ENCODE data around the gene SMC3. TPM values are rescaled to one million over a fixed set of nuclear protein-coding genes. Genes with fewer than 3 reads are reported as not detected.
A peak's percentile ranks its signal among the peaks of the same experiment; 100 is the strongest.

The SMC3 gene
- total RNA-seq, 2 experiments from 2014 or later, result 38.4 to 73.4 TPM

DNA sequence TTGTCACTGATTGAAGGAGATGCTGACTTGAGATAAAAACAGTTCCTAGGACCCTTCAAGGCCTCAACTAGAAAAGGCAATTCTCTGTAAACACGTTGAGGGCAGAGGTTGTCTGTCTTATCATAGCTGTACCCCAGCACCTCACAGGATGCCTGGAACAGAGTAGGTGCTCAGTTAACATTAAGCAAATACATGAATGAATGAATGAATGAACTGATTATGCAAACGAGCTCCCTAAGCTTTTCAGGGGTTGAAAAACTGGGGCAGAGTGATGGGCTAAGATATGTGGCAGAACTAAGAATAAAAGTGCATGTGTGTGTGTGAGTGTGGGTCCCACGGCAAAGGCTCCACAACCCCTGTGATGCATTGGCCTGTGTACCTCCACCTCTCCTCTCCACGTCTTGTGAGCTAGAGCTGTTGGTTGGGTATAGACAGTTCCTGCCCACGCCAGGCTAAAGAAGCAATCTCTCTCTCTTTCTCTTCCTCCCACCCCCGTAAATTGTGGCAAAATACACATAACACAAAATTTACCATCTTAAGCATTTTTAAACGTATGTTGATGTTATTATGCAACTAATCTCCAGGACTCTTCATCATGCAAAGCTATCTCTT is 20.9 kb upstream of the SMC3 start:
- Histone ChIP-seq H2AFZ (ENCODE audit: low read length) (peak overlapping the region; percentile 60; the same call in 1 of the 2 replicates), H3K36me3 (ENCODE audit: insufficient read depth, low read length) (no peaks in the 10 kb centered on the region), H3K79me2 (ENCODE audit: insufficient read depth, low read depth, low read length) (no peaks in the 10 kb centered on the region), H3K27ac (ENCODE audit: low read depth, low read length, poor library complexity, severe bottlenecking) (no peak overlapping the region), H3K4me1 (ENCODE audit: insufficient read depth, low read length, poor library complexity, severe bottlenecking) (peaks cover 15% of the 10 kb centered on the region), H4K20me1 (ENCODE audit: insufficient read depth, low read length) (no peaks in the 10 kb centered on the region), H3K9me2 (ENCODE audit: insufficient read depth, low read length) (no peaks in the 10 kb centered on the region), H3K9me3 (ENCODE audit: low read length) (no peaks in the 10 kb centered on the region), H3K4me2 (ENCODE audit: low read length) (peak overlapping the region; percentile 19; the same call in 1 of the 2 replicates), H3K4me3 (ENCODE audit: low read depth, low read length, poor library complexity, severe bottlenecking) (no peak overlapping the region)
- no TSS peak for BruUV-seq (replicated peaks)
- CTCF ChIA-PET (ENCODE audit: unreplicated experiment), result interaction anchor here (0.6 to 1.4 kb wide), 9 partner anchors 54 to 241 kb away, joined by 3 to 24 read pairs (median 4); partner anchors contain the start of gene SMNDC1
- TF ChIP-seq, protein P1, sequence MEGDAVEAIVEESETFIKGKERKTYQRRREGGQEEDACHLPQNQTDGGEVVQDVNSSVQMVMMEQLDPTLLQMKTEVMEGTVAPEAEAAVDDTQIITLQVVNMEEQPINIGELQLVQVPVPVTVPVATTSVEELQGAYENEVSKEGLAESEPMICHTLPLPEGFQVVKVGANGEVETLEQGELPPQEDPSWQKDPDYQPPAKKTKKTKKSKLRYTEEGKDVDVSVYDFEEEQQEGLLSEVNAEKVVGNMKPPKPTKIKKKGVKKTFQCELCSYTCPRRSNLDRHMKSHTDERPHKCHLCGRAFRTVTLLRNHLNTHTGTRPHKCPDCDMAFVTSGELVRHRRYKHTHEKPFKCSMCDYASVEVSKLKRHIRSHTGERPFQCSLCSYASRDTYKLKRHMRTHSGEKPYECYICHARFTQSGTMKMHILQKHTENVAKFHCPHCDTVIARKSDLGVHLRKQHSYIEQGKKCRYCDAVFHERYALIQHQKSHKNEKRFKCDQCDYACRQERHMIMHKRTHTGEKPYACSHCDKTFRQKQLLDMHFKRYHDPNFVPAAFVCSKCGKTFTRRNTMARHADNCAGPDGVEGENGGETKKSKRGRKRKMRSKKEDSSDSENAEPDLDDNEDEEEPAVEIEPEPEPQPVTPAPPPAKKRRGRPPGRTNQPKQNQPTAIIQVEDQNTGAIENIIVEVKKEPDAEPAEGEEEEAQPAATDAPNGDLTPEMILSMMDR (conservative IDR thresholded peaks at IDR 0.05; ENCODE audit: low read length), result no peak
- TF ChIP-seq EZH2phosphoT487 (IDR thresholded peaks at IDR 0.05; ENCODE audit: borderline replicate concordance, low read depth, low read length), result no peak
- intact Hi-C loops (cut with micrococcal nuclease; ENCODE audit: unreplicated experiment), result loop anchor here (1.0 to 5.0 kb wide), 5 partner anchors 42 to 235 kb away; no protein-coding TSS in a partner anchor
- POLR2A ChIA-PET, result interaction anchor here (0.6 to 3.0 kb wide), 12 partner anchors 12 to 330 kb away, joined by 3 to 18 read pairs (median 4); partner anchors contain the start of genes DUSP5 and SMNDC1
- no peak for DNase-seq (ENCODE audit: low spot score)

DNA sequence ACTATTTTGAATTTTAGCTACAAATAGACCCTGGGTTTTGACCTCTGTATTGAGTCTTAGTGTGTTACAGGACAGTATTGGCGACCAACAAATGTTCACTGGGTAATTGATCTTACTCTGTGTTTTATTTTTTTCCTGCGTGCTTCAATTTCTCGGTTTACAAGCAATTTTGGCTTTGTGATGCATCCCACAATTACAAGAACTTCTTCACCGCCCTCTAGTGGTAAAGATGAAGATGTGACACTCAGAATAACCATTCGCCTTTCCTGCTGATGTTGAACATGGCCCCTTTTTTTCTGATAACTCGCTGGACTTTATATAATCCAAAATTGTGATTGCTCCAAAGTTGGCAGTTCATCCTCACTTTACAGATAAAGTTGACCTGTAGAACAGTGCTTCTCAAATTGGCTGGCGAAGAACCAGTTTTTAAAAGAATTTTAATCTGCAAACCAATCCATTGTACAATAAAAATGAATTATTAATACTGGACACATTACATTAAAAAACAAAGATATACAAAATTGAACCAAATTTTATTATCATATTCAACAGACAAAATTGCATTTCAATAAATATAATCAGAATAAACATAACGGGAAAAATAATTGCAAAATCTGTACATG is 20.2 kb upstream of the SMC3 start:
- H3K36me3 ChIP-seq (ENCODE audit: insufficient read depth, low read length), result no peaks in the 10 kb centered on the region
- intact Hi-C loops (cut with micrococcal nuclease; ENCODE audit: unreplicated experiment), result loop anchor here (1.0 to 5.0 kb wide), 5 partner anchors 42 to 236 kb away; no protein-coding TSS in a partner anchor
- no peaks in the 10 kb centered on the region for H3K79me2 ChIP-seq (ENCODE audit: insufficient read depth, low read depth, low read length)
- no peaks in the 10 kb centered on the region for H3K9me3 ChIP-seq (ENCODE audit: low read length)
- H3K4me1 ChIP-seq (ENCODE audit: insufficient read depth, low read length, poor library complexity, severe bottlenecking), result peaks cover 15% of the 10 kb centered on the region
- TF ChIP-seq, protein P1 (conservative IDR thresholded peaks at IDR 0.05; ENCODE audit: low read length), result peak; percentile 98
- no peak for TF ChIP-seq EZH2phosphoT487 (IDR thresholded peaks at IDR 0.05; ENCODE audit: borderline replicate concordance, low read depth, low read length)
- peak overlapping the region; percentile 19; the same call in 1 of the 2 replicates for H3K4me2 ChIP-seq (ENCODE audit: low read length)
- H3K4me3 ChIP-seq (ENCODE audit: low read depth, low read length, poor library complexity, severe bottlenecking), result no peak overlapping the region
- no peaks in the 10 kb centered on the region for H3K9me2 ChIP-seq (ENCODE audit: insufficient read depth, low read length)
- no TSS peak for BruUV-seq (replicated peaks)
- DNase-seq (ENCODE audit: low spot score), result peak; percentile 86
- CTCF ChIA-PET (ENCODE audit: unreplicated experiment), result interaction anchor here (0.8 to 1.4 kb wide), 8 partner anchors 54 to 242 kb away, joined by 3 to 24 read pairs (median 4); partner anchors contain the start of gene SMNDC1
- H3K27ac ChIP-seq (ENCODE audit: low read depth, low read length, poor library complexity, severe bottlenecking), result no peak overlapping the region
- peak overlapping the region; percentile 60; the same call in 1 of the 2 replicates for H2AFZ ChIP-seq (ENCODE audit: low read length)
- POLR2A ChIA-PET, result interaction anchor here (0.5 to 3.0 kb wide), 15 partner anchors 12 to 331 kb away, joined by 3 to 18 read pairs (median 4); partner anchors contain the start of genes DUSP5 and SMNDC1
- no peaks in the 10 kb centered on the region for H4K20me1 ChIP-seq (ENCODE audit: insufficient read depth, low read length)

Data from OCI-LY7 (cell line).